ENCODE results near the gene SLC22A23. TPM values are rescaled to one million over a fixed set of nuclear protein-coding genes. Genes with fewer than 3 reads are reported as not detected.
A peak's percentile ranks its signal among the peaks of the same experiment; 100 is the strongest.
"Not testable (repeated sequence)": the region's sequence is repeated elsewhere in the genome, so short reads cannot be mapped to it uniquely, and the experiment has no call there.

The SLC22A23 gene
- total and polyA plus RNA-seq, 5 donors: 2.3 to 6.4 (median 3.2) TPM

DNA sequence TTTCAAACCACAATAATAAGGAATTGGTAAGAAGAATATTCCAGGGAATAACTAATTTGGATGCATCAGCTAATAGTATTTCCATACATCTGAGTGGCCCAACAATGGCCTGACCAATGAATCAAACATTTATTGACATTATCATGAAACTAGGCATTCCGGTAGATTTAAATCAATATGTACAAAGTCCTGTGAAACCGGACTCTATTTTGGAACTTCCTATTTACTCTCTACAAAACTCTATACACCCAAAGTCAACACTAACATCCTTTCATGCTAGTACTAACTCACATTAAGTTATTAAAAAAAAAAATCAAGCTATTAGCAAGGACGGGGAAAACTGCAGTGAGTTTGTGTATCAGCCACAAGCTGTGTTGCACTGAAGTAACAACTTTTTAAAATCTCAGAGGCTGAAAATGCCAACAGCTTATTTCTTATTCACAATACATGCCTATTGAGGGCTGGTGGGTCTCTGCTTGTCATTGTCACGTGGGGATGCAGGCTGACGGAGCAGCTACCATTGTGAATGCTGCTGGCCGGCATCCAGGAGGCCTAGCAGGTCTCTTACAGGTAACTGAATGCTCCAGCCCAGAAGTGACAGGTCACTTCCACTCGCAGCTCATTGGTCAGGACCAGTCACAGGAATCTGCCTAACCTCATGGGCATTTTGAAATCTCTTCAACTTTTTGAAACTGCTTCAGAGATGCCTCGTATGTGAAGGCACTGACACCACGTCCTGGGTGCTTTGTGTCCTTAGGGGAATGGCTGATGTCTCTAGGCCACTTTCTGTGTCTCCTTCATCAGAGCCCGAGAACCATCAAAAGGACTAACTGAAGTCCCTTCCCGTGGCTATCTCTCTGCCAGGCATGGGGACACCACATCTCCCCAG, 76.3 kb downstream of the SLC22A23 start:
- no peaks in the 10 kb centered on the region for H3K27me3 ChIP-seq (ENCODE audit: control insufficient read depth, insufficient read depth)
- intact Hi-C loops (cut with DNase I): no loop called here

DNA sequence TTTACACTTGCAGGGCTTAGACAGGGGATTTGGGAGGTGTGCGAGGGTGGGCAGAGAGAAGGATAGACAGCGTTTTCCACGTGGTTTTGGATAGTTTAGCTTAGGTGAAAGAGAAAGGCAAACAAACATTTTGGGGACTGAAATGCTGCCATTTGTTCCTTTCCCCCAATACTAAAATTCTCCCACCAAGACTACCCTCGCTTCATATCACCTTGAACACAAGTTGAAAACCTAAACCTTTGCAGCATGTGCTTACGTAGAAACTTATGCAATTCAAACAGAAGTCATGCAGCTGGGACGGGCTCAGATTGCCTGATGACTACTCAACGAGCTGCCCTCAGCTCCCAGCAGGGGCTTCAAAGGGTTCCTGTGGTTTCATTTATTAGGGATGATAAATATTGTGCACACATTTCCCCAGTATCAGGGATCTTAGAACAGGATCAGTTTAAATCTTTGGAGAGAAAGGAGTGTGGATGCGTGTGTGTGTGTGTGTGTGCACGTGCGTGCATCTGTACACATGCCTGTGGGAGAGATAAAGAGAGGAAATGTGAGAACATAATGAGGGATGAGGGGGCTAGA, 77.3 kb downstream of the SLC22A23 start:
- intact Hi-C loops (cut with DNase I): no loop called here
- H3K4me3 ChIP-seq (ENCODE audit: low read length): no peak overlapping the region
- no peak for ATAC-seq
- H3K27ac ChIP-seq (ENCODE audit: low read length): no peak overlapping the region
- no peaks in the 10 kb centered on the region for H3K27me3 ChIP-seq (ENCODE audit: control insufficient read depth, insufficient read depth)
- H3K4me1 ChIP-seq (ENCODE audit: control insufficient read depth, insufficient read depth, low read length): no peaks in the 10 kb centered on the region
- DNase-seq: no peak
- WGBS: 90% methylated on average over 10 of the region's 10 CpGs
- no peaks in the 10 kb centered on the region for H3K9me3 ChIP-seq (ENCODE audit: control insufficient read depth, low read length)

More for the DNA sequence above, 76.3 kb downstream of the SLC22A23 start:
- no peak overlapping the region for H3K27ac ChIP-seq (ENCODE audit: low read length)
- no peak for ATAC-seq
- no peaks in the 10 kb centered on the region for H3K4me1 ChIP-seq (ENCODE audit: control insufficient read depth, insufficient read depth, low read length)
- WGBS: 84% methylated on average over 11 of the region's 11 CpGs
- no peak overlapping the region for H3K4me3 ChIP-seq (ENCODE audit: low read length)
- H3K9me3 ChIP-seq (ENCODE audit: control insufficient read depth, low read length): no peaks in the 10 kb centered on the region
- DNase-seq: no peak

DNA sequence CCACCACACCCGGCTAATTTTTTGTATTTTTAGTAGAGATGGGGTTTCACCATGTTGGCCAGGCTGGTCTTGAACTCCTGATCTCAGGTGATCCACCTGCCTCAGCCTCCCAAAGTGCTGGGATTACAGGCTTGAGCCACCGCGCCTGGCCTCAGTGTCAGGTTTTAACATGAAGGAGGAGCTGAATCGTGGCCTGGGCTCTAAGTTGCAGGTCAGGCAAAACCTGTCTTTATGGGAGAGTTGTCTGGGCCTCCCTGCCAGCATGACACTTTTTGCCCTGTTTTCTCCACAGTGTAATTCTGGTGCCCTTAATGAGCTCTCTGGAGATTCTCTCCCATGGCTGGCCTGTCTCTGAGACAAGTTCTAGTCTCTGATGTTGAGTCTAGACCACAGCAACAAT, 78.0 kb downstream of the SLC22A23 start:
- DNase-seq; H3K4me1 ChIP-seq (ENCODE audit: control insufficient read depth, insufficient read depth, low read length); H3K27me3 ChIP-seq (ENCODE audit: control insufficient read depth, insufficient read depth); H3K4me3 ChIP-seq (ENCODE audit: low read length); intact Hi-C loops (cut with DNase I); H3K27ac ChIP-seq (ENCODE audit: low read length); ATAC-seq; H3K9me3 ChIP-seq (ENCODE audit: control insufficient read depth, low read length): not testable (repeated sequence)
- WGBS: 97% methylated on average over 4 of the region's 4 CpGs

DNA sequence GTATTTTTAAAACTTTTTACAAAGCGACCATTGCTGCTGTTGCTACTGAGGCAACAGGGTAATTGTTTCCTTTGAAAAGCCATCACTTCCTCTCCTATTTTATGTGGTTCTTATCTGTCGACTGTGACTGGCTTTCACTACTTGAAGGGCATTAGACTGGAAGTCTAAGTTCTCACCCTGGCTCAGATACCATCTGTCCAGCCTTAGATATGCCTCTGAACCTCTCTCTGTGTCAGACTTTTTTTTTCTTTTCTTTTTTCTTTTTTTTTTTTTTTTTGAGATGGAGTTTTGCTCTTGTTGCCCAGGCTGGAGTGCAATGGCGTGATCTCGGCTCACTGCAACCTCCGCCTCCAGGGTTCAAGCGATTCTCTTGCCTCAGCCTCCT, 78.5 kb downstream of the SLC22A23 start:
- H3K4me3 ChIP-seq (ENCODE audit: low read length); intact Hi-C loops (cut with DNase I); H3K4me1 ChIP-seq (ENCODE audit: control insufficient read depth, insufficient read depth, low read length); H3K27ac ChIP-seq (ENCODE audit: low read length); DNase-seq; H3K27me3 ChIP-seq (ENCODE audit: control insufficient read depth, insufficient read depth); ATAC-seq; H3K9me3 ChIP-seq (ENCODE audit: control insufficient read depth, low read length): not testable (repeated sequence)
- WGBS: 85% methylated on average over 6 of the region's 6 CpGs

DNA sequence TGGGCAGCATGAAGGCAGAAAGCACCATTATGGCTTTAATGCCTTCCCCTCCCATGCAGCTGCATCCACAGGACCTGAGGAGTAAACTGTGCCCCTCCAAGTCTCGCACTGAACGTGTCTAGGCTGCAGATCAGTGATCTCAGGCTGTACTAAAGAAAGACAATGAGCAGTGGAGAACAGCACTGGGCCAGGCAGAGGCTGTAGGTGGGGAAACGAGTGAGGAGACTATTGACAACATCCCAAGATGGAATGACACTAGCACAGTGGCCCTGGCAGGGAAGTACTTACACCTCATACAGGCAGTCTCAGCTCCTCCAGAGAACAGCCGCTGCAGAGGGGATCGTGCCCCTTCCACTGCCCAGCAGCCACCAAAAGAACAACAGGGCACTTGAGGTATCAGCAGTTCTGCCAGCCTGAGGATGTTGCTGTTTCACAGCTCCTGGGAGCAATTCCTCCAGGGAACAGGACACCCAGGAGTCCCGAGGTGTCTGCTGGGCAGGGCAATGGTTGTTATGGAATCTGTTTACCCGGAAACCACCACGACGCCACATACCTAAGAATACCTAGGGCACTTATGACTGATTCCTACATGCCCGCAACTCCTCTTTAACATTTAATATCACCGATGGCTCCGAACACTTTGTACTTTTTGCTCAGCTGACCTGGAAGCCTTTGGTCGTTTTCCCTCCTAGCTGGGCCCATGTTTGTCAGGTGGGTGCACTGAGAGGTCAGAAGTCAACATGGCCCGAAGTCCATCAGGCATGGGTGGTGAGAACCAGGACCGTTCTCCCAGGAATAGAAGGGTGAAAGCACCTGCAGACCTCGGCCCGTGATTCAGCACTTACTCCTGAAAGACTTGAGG, 79.1 kb downstream of the SLC22A23 start:
- Histone ChIP-seq H3K4me1 (ENCODE audit: control insufficient read depth, insufficient read depth, low read length) (no peaks in the 10 kb centered on the region), H3K27me3 (ENCODE audit: control insufficient read depth, insufficient read depth) (no peaks in the 10 kb centered on the region), H3K4me3 (ENCODE audit: low read length) (no peak overlapping the region), H3K27ac (ENCODE audit: low read length) (no peak overlapping the region), H3K9me3 (ENCODE audit: control insufficient read depth, low read length) (no peaks in the 10 kb centered on the region)
- intact Hi-C loops (cut with DNase I): no loop called here
- no peak for DNase-seq
- no peak for ATAC-seq
- 86% methylated on average over 17 of the region's 17 CpGs for whole genome bisulfite sequencing

DNA sequence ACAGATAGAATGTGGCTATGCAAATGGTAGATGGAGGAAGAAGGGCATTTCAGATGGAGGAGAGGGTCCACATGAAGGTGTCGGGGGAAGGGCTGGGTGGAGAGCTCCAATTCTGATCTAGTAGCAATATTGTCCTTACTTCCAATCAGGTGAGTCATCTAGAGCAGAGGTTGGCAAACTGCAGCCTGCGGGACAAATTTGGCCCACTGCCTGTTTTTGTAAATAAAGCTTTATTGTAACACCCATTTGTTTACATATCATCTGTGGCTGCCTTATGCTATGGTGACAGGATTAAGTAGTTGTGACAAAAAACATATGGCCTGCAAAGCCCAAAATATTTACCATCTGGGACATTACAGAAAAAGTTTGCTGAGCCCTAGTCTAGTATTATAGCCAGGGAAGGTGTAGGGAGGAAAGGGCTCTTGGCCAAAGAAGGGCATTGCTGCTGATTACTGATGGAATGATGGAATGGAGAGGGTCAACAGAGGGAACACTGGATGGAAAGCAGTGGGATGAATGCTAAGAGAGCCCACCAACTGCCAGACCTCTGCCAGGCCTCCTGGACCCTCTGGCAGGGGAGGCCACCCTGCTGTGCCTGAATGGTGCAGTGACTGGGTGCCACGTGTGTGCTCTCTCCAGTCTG, 79.8 kb downstream of the SLC22A23 start:
- intact Hi-C loops (cut with DNase I): no loop called here
- H3K9me3 ChIP-seq (ENCODE audit: control insufficient read depth, low read length): no peaks in the 10 kb centered on the region
- ATAC-seq (no peak), DNase-seq (no peak)
- 97% methylated on average over 3 of the region's 3 CpGs for WGBS
- H3K27ac ChIP-seq (ENCODE audit: low read length): no peak overlapping the region
- H3K4me3 ChIP-seq (ENCODE audit: low read length): no peak overlapping the region
- H3K4me1 ChIP-seq (ENCODE audit: control insufficient read depth, insufficient read depth, low read length): no peaks in the 10 kb centered on the region
- no peaks in the 10 kb centered on the region for H3K27me3 ChIP-seq (ENCODE audit: control insufficient read depth, insufficient read depth)

DNA sequence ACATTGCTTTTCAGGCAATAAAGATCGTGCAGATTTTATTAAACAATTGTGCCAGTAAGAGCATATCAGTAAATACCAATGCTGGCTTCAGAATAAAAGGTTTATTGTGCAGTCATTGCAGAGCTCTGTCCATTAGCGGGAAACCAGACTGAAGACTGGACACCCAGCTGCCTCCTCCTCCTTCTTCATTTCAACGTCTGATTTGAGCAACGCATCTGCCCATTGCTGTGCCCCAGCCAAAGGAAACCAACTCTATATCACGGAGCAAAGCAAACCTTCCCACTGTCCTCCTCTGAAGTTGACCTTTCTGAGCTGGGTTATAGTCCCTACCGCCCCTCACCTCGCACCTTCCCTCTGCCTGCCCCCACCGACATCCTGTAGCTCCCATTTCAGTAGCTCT, 80.8 kb downstream of the SLC22A23 start:
- 79% methylated on average over 8 of the region's 8 CpGs for WGBS
- no peaks in the 10 kb centered on the region for H3K4me1 ChIP-seq (ENCODE audit: control insufficient read depth, insufficient read depth, low read length)
- H3K27ac ChIP-seq (ENCODE audit: low read length): no peak overlapping the region

DNA sequence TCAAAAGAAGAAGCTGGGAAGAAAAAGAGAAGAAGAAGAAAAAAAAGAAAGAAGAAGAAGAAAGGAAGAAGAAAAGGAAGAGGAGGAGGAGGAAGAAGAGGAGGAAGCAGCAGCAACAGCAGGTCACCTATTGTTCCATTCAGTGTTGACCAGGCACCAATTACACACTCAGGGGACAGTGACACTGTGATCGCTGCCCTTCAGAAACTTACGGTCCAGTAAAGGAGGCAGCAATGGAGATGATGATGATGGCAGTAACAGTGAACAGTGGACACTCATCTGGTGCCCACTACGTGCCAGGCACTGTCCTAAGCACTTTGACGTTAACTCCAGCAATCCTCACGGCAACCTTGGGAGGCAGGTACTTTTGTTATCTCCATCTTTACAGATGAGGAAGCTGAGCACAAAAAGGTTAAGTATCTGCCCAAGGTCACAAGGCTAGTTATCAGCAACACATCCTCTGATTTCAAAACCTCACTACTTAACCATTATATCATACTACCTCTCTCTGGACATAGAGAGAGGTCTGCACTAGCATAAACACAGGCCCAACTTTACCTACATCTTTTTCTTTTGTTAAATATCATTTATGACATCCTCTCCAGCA, 83.2 kb downstream of the SLC22A23 start:
- no peak overlapping the region for H3K27ac ChIP-seq (ENCODE audit: low read length)
- H3K9me3 ChIP-seq (ENCODE audit: control insufficient read depth, low read length): no peaks in the 10 kb centered on the region
- 87% methylated on average over 5 of the region's 5 CpGs for WGBS
- no peak for DNase-seq
- H3K4me3 ChIP-seq (ENCODE audit: low read length): no peak overlapping the region
- ATAC-seq: no peak
- intact Hi-C loops (cut with DNase I): no loop called here
- H3K27me3 ChIP-seq (ENCODE audit: control insufficient read depth, insufficient read depth): no peaks in the 10 kb centered on the region
- no peaks in the 10 kb centered on the region for H3K4me1 ChIP-seq (ENCODE audit: control insufficient read depth, insufficient read depth, low read length)

More for the DNA sequence above, 80.8 kb downstream of the SLC22A23 start:
- intact Hi-C loops (cut with DNase I): no loop called here
- H3K27me3 ChIP-seq (ENCODE audit: control insufficient read depth, insufficient read depth): no peaks in the 10 kb centered on the region
- DNase-seq (no peak), ATAC-seq (no peak)
- H3K9me3 ChIP-seq (ENCODE audit: control insufficient read depth, low read length): no peaks in the 10 kb centered on the region
- no peak overlapping the region for H3K4me3 ChIP-seq (ENCODE audit: low read length)

DNA sequence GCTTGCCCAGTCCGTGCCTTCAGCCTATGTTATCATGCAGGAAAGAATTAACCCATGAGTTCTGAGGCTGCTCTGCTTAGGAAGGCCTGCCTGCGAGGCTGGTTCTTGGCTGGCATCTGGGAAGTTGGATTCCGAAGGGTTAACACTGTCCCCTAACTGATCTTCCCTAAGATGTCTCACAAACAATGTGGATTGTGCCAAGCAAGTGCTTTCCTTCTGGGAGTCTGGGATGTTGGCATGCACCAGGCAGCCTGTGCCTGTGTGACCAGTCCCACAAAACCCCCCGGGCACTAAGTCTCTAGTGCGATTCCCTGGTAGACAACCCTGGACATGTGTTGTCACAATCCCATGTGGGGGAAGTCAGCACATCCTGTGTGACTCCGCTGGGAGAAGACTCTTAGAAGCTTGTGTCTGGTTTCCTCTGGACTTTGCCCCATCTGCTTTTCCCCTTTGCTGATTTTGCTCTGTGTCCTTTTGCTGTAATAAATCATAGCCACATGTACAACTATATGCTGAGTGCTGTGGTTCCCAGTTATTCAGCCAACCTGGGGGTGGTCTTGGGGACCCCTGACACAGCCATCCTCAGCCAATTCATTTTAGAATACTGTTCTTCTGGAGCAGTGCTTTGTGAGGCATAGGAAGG, 83.8 kb downstream of the SLC22A23 start:
- 74% methylated on average over 6 of the region's 6 CpGs for WGBS

DNA sequence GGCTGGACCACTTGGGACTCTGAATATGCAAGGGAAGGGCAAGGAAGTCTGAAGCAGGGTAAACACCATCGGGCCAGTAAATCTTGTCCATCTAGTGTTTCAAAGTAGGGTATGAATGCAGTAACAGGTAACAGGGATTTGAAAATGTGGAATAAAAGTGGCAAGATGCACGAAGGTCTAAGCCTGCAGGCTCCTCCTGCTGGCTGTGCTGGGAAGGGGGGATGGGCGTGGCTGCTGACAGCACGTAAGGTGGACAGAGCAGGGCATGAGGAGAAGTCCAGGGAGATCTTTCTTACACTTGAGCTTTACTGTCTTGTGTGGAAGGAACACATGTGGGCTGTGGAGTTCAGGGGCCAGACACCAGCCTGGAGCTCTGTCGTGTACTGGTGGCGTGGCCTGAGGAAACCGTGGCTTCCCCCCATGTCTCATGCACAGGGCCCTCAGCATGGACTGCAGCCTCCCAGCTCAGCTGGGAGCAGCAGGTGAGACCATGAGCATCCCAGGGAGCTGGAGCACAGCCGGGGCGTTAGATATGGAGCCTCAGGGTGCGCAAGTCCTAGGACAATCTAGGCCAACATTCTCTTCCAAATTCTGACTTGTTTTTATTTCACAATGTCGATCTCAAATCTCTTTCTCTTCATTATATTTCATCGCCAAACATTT, 84.5 kb downstream of the SLC22A23 start:
- DNase-seq (no peak), ATAC-seq (peak in 1 of 2 donors; percentile 21)
- WGBS: 85% methylated on average over 12 of the region's 12 CpGs
- Histone ChIP-seq H3K4me3 (ENCODE audit: low read length) (no peak overlapping the region), H3K27ac (ENCODE audit: low read length) (no peak overlapping the region), H3K9me3 (ENCODE audit: control insufficient read depth, low read length) (no peaks in the 10 kb centered on the region), H3K27me3 (ENCODE audit: control insufficient read depth, insufficient read depth) (no peaks in the 10 kb centered on the region), H3K4me1 (ENCODE audit: control insufficient read depth, insufficient read depth, low read length) (no peaks in the 10 kb centered on the region)
- intact Hi-C loops (cut with DNase I): no loop called here

More for the DNA sequence above, 83.8 kb downstream of the SLC22A23 start:
- Histone ChIP-seq H3K27ac (ENCODE audit: low read length) (no peak overlapping the region), H3K27me3 (ENCODE audit: control insufficient read depth, insufficient read depth) (no peaks in the 10 kb centered on the region), H3K4me3 (ENCODE audit: low read length) (no peak overlapping the region), H3K4me1 (ENCODE audit: control insufficient read depth, insufficient read depth, low read length) (no peaks in the 10 kb centered on the region), H3K9me3 (ENCODE audit: control insufficient read depth, low read length) (no peaks in the 10 kb centered on the region)
- no peak for DNase-seq
- ATAC-seq: no peak
- intact Hi-C loops (cut with DNase I): no loop called here

Data from right cardiac atrium (tissue), 5 donors.